Measurements from ENCODE around the gene PLPP4.

The PLPP4 gene

DNA sequence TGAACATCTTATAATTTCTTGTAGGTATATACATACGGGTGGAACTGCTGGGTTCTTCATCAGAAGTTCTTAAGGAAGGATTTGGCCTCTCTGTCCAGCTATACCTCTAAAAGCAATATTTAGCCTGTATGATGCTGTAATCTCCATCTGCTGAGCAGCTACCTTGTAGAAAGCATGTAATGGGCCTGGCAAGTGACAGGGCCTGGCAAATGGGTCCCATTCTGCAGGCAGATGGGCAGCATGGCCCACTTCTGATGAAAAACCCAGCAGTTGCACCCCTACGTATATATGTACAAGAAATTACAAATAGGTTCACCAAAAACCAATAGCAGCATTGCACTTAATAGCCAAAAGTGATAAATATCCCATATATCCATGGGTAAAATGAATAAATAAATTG, 9.0 kb downstream of the PLPP4 start:
- Histone ChIP-seq H3K4me1 (ENCODE audit: control insufficient read depth in 1 of 2, insufficient read depth in 1 of 2, low read depth in 1 of 2, low read length in 1 of 2) (no peaks in the 10 kb centered on the region), H3K4me3 (ENCODE audit: low read depth in 1 of 2, low read length in 1 of 2) (no peak overlapping the region), H3K36me3 (no peaks in the 10 kb centered on the region), H3K9me3 (no peaks in the 10 kb centered on the region), H3K27me3 (no peaks in the 10 kb centered on the region), H3K27ac (no peak overlapping the region)
- TF ChIP-seq, protein P1, sequence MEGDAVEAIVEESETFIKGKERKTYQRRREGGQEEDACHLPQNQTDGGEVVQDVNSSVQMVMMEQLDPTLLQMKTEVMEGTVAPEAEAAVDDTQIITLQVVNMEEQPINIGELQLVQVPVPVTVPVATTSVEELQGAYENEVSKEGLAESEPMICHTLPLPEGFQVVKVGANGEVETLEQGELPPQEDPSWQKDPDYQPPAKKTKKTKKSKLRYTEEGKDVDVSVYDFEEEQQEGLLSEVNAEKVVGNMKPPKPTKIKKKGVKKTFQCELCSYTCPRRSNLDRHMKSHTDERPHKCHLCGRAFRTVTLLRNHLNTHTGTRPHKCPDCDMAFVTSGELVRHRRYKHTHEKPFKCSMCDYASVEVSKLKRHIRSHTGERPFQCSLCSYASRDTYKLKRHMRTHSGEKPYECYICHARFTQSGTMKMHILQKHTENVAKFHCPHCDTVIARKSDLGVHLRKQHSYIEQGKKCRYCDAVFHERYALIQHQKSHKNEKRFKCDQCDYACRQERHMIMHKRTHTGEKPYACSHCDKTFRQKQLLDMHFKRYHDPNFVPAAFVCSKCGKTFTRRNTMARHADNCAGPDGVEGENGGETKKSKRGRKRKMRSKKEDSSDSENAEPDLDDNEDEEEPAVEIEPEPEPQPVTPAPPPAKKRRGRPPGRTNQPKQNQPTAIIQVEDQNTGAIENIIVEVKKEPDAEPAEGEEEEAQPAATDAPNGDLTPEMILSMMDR (IDR thresholded peaks at IDR 0.05) = no peak

DNA sequence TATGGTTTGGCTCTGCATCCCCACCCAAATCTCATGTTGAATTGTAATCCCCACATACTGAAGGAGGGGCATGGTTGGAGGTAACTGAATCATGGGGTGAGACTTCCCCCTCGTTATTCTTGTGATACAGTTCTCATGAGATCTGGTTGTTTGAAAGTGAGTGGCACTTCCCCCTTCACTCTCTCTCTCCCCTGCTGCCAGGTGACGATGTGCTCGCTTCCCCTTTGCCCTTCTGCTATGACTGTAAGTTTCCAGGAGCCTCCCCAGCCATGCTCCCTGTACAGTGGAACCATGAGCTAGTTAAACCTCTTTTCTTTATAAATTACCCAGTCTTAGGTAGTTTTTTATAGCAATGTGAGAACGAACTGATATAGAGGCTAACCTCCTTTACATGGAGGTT, 16.6 kb downstream of the PLPP4 start:
- no peak overlapping the region for H3K27ac ChIP-seq
- no peaks in the 10 kb centered on the region for H3K9me3 ChIP-seq
- H3K27me3 ChIP-seq = no peaks in the 10 kb centered on the region
- TF ChIP-seq, protein P1 (IDR thresholded peaks at IDR 0.05) = no peak
- H3K4me1 ChIP-seq (ENCODE audit: control insufficient read depth in 1 of 2, insufficient read depth in 1 of 2, low read depth in 1 of 2, low read length in 1 of 2) = no peaks in the 10 kb centered on the region
- H3K36me3 ChIP-seq = no peaks in the 10 kb centered on the region
- no peak overlapping the region for H3K4me3 ChIP-seq (ENCODE audit: low read depth in 1 of 2, low read length in 1 of 2)

DNA sequence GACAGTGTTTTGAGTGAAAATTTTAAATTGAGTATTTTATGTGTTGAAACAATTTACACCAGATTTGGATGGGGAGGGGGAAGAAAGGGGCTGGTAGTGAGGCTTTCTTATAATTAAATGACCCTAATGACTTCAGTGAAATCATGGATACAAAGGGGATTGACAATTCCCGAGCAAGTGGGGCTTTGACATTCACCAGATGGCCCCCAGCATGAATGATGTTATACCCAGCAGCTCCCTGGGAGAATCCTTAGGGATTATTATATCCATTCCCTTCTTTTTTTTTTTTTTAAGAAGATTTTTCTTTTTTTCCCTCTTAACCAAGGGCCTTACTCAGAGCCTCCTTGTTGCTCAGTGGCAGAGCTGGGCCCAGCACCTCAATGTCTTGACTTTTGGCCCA, 17.9 kb downstream of the PLPP4 start:
- H3K36me3 ChIP-seq = no peaks in the 10 kb centered on the region
- TF ChIP-seq, protein P1 (IDR thresholded peaks at IDR 0.05) = no peak
- H3K4me3 ChIP-seq (ENCODE audit: low read depth in 1 of 2, low read length in 1 of 2) = no peak overlapping the region
- no peak overlapping the region for H3K27ac ChIP-seq
- no peaks in the 10 kb centered on the region for H3K27me3 ChIP-seq
- H3K9me3 ChIP-seq = no peaks in the 10 kb centered on the region
- H3K4me1 ChIP-seq (ENCODE audit: control insufficient read depth in 1 of 2, insufficient read depth in 1 of 2, low read depth in 1 of 2, low read length in 1 of 2) = no peaks in the 10 kb centered on the region

DNA sequence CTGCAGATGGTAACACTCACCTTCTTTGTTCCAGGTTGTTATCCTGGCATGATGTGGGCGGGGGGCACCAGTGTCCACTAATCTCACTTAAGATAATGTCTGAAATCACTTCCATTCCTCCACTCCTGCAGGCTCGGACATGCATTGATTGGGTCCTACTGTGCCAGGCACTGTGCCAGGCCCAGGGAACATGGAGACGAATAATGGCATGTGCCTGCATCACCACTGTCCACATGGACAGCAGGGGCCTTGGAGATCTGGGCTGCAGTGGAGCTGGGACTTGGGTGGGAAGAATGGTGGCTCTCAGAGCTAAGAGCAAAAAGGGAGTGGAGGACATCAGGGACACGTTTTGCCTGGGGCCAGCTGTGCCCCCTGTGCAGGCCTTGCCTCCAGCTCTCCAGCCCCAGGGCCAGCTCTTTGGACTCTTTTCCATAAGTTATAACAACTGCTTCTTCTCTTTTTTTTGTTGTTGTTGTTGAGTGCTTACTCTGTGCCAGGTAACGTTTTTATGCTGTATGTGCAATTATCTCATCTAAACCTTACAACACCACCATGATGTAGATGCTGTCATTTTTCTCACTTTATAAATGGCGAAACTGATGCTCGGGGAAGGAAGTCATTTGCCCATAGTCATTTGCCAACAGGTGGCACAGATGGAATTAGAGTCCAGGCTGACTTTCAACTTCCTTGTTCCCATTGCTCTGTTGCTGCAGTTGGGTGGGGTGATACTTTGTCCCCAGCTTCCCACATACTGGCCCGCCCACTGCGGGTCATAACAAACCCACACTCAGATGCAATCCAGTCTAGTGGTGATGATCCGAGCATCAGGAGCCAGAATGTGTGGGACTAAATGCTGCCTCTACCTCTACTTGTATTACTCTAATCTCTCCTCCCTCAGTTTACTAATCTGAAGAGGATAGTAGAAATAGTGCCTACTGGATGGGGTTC, 19.1 kb downstream of the PLPP4 start:
- TF ChIP-seq, protein P1 (IDR thresholded peaks at IDR 0.05) = no peak
- H3K36me3 ChIP-seq = no peaks in the 10 kb centered on the region
- H3K9me3 ChIP-seq = no peaks in the 10 kb centered on the region
- H3K27me3 ChIP-seq = no peaks in the 10 kb centered on the region
- no peaks in the 10 kb centered on the region for H3K4me1 ChIP-seq (ENCODE audit: control insufficient read depth in 1 of 2, insufficient read depth in 1 of 2, low read depth in 1 of 2, low read length in 1 of 2)
- H3K27ac ChIP-seq = no peak overlapping the region
- no peak overlapping the region for H3K4me3 ChIP-seq (ENCODE audit: low read depth in 1 of 2, low read length in 1 of 2)

DNA sequence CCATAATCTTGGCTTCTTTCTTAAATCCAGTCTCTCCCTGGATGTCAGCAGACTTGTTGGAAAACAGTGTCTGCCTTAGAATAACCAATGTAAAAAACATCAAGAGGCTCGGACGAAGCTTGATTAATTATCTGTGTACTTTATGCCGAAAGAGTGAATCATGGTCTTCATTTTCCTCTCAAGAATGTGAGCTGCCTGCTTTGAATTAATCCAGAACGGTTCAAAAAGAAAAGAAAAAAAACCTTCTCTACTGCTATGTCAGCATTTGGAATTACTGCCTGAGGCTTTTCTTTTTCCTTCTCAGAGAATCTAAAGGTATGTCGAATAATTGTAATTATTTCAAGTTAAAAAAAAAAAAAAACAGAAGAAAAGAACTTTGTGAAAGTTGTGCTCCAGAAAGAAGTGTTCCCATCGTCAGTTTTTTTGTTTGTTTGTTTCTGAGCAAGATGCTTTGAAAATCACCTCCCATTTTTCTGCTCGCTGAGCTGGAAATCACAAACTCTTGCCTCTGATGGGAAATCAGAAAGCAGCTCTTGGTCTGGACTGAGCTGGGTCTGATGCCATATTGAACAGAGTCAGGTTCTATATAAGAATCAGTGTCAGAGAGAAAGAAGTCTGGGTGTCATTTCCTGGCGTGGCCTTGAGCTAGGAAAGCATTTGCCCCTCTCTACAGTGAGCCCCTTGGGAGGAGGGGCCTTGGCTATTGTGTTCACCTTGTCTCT, 20.2 kb downstream of the PLPP4 start:
- H3K4me1 ChIP-seq (ENCODE audit: control insufficient read depth in 1 of 2, insufficient read depth in 1 of 2, low read depth in 1 of 2, low read length in 1 of 2) = no peaks in the 10 kb centered on the region
- no peak overlapping the region for H3K27ac ChIP-seq
- H3K36me3 ChIP-seq = no peaks in the 10 kb centered on the region
- TF ChIP-seq, protein P1 (IDR thresholded peaks at IDR 0.05) = no peak
- no peaks in the 10 kb centered on the region for H3K9me3 ChIP-seq
- H3K27me3 ChIP-seq = no peaks in the 10 kb centered on the region
- H3K4me3 ChIP-seq (ENCODE audit: low read depth in 1 of 2, low read length in 1 of 2) = no peak overlapping the region
